Measurements from ENCODE around the gene KCNK17. TPM values are rescaled to one million over a fixed set of nuclear protein-coding genes. Genes with fewer than 3 reads are reported as not detected.
A peak's percentile ranks its signal among the peaks of the same experiment; 100 is the strongest.

KCNK17 gene
- polyA plus RNA-seq, 2 donors = 0.24 to 0.65 TPM

- Histone ChIP-seq H3K4me3 (ENCODE audit: low read depth in 1 of 2, low read length in 2 of 2) (no peak overlapping the region), H3K9me3 (ENCODE audit: control insufficient read depth in 2 of 2, insufficient read depth in 1 of 2, low read depth in 1 of 2, low read length in 1 of 2) (peaks cover 0 to 6% of the 10 kb centered on the region in 2 donors), H3K4me1 (ENCODE audit: control insufficient read depth in 2 of 2, insufficient read depth in 2 of 2, low read length in 1 of 2) (peaks cover 0 to 3% of the 10 kb centered on the region in 2 donors), H3K36me3 (ENCODE audit: control insufficient read depth in 2 of 2, insufficient read depth in 2 of 2, low read length in 1 of 2) (no peaks in the 10 kb centered on the region), H3K27ac (ENCODE audit: low read depth in 2 of 2, low read length in 1 of 2) (no peak overlapping the region), H3K27me3 (ENCODE audit: control insufficient read depth in 1 of 2, insufficient read depth in 2 of 2, low read length in 2 of 2) (peaks cover 0 to 1% of the 10 kb centered on the region in 2 donors)
- 65 to 69% methylated on average over 10 of the region's 10 CpGs for WGBS, 2 donors
Measured at GRCh38 chr6:39320363-39320984, 6.3 kb upstream of the KCNK17 start.

GRCh38 chr6:39319621-39320362 is 5.6 kb upstream of the KCNK17 start:
- H3K27ac ChIP-seq (ENCODE audit: low read depth in 2 of 2, low read length in 1 of 2) = no peak overlapping the region
- H3K4me1 ChIP-seq (ENCODE audit: control insufficient read depth in 2 of 2, insufficient read depth in 2 of 2, low read length in 1 of 2) = peaks cover 0 to 3% of the 10 kb centered on the region in 2 donors
- peaks cover 0 to 4% of the 10 kb centered on the region in 2 donors for H3K27me3 ChIP-seq (ENCODE audit: control insufficient read depth in 1 of 2, insufficient read depth in 2 of 2, low read length in 2 of 2)
- H3K36me3 ChIP-seq (ENCODE audit: control insufficient read depth in 2 of 2, insufficient read depth in 2 of 2, low read length in 1 of 2) = no peaks in the 10 kb centered on the region
- 72 to 76% methylated on average over 13 of the region's 13 CpGs for WGBS, 2 donors
- peaks cover 0 to 6% of the 10 kb centered on the region in 2 donors for H3K9me3 ChIP-seq (ENCODE audit: control insufficient read depth in 2 of 2, insufficient read depth in 1 of 2, low read depth in 1 of 2, low read length in 1 of 2)
- no peak overlapping the region for H3K4me3 ChIP-seq (ENCODE audit: low read depth in 1 of 2, low read length in 2 of 2)

DNA sequence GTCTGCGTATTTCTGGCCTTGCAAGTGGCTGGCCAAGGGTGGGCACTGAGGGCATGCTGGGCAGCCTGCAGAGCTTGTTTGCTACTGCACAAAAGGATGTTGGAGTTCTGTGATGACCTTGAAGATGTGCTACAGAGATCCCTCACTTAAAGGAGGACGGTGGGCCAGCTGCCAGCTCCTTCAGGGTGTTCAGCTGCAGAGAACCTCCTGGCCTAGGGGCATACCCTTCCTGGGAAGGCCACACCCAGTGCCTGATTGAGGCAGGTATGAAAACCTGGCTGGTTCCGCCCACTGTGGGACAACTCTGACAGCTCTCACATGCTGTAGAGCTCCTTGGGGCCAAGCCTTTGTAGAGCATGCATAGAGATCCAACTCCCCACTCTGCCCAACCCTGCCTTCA is 3.0 kb upstream of the KCNK17 start:
- WGBS, 2 donors = 79 to 83% methylated on average over 3 of the region's 3 CpGs

GRCh38 chr6:39313526-39314272 is 520 bp downstream of the KCNK17 start:
- peaks cover 0 to 6% of the 10 kb centered on the region in 2 donors for H3K9me3 ChIP-seq (ENCODE audit: control insufficient read depth in 2 of 2, insufficient read depth in 1 of 2, low read depth in 1 of 2, low read length in 1 of 2)
- H3K27me3 ChIP-seq (ENCODE audit: control insufficient read depth in 1 of 2, insufficient read depth in 2 of 2, low read length in 2 of 2) = peaks cover 3 to 15% of the 10 kb centered on the region in 2 donors
- H3K4me1 ChIP-seq (ENCODE audit: control insufficient read depth in 2 of 2, insufficient read depth in 2 of 2, low read length in 1 of 2) = peaks cover 6 to 9% of the 10 kb centered on the region in 2 donors
- peak overlapping the region; percentile 8 to 26 for H3K4me3 ChIP-seq (ENCODE audit: low read depth in 1 of 2, low read length in 2 of 2)
- no peaks in the 10 kb centered on the region for H3K36me3 ChIP-seq (ENCODE audit: control insufficient read depth in 2 of 2, insufficient read depth in 2 of 2, low read length in 1 of 2)
- H3K27ac ChIP-seq (ENCODE audit: low read depth in 2 of 2, low read length in 1 of 2) = no peak overlapping the region
- 1% methylated on average over 68 to 80 of the region's 80 CpGs for WGBS, 2 donors

More for the DNA sequence above, 3.0 kb upstream of the KCNK17 start:
- Histone ChIP-seq H3K27me3 (ENCODE audit: control insufficient read depth in 1 of 2, insufficient read depth in 2 of 2, low read length in 2 of 2) (peaks cover 0 to 15% of the 10 kb centered on the region in 2 donors), H3K4me3 (ENCODE audit: low read depth in 1 of 2, low read length in 2 of 2) (no peak overlapping the region), H3K4me1 (ENCODE audit: control insufficient read depth in 2 of 2, insufficient read depth in 2 of 2, low read length in 1 of 2) (peaks cover 6 to 9% of the 10 kb centered on the region in 2 donors), H3K36me3 (ENCODE audit: control insufficient read depth in 2 of 2, insufficient read depth in 2 of 2, low read length in 1 of 2) (no peaks in the 10 kb centered on the region), H3K9me3 (ENCODE audit: control insufficient read depth in 2 of 2, insufficient read depth in 1 of 2, low read depth in 1 of 2, low read length in 1 of 2) (peaks cover 0 to 6% of the 10 kb centered on the region in 2 donors), H3K27ac (ENCODE audit: low read depth in 2 of 2, low read length in 1 of 2) (no peak overlapping the region)

DNA sequence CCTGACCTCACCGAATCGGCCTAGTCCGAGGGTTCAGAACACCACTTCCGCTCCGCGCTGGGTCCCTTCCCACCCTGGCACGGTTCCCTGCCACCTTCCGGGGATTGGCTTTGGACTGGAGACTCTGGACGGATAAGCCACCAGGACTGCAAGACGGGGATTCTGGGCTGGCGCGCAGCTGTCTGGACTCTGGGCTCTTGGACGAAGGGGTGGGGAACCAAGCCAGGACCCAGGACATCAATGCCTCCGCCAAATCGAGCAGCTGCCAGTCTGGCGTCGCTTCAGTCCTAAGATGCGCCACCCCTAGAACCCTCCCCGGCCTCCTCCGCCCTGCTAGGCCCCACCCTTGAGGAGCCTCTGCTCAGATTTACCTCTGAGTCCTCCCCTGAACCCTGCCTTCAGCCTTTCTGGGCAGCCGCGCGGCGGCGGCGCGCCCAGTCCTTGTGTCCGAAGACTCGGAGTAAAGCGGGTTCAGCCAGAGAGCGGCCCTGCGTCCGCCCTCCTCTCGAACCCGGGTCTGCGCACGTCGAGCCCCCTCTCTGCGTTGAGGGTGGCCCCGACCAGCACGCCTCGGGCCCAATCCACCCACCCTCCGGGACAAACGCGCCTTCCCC is 1.2 kb downstream of the KCNK17 start:
- Histone ChIP-seq H3K36me3 (ENCODE audit: control insufficient read depth in 2 of 2, insufficient read depth in 2 of 2, low read length in 1 of 2) (no peaks in the 10 kb centered on the region), H3K4me1 (ENCODE audit: control insufficient read depth in 2 of 2, insufficient read depth in 2 of 2, low read length in 1 of 2) (peaks cover 6 to 9% of the 10 kb centered on the region in 2 donors), H3K9me3 (ENCODE audit: control insufficient read depth in 2 of 2, insufficient read depth in 1 of 2, low read depth in 1 of 2, low read length in 1 of 2) (peaks cover 0 to 6% of the 10 kb centered on the region in 2 donors), H3K27me3 (ENCODE audit: control insufficient read depth in 1 of 2, insufficient read depth in 2 of 2, low read length in 2 of 2) (peaks cover 3 to 15% of the 10 kb centered on the region in 2 donors), H3K4me3 (ENCODE audit: low read depth in 1 of 2, low read length in 2 of 2) (peak overlapping the region; percentile 8 to 26), H3K27ac (ENCODE audit: low read depth in 2 of 2, low read length in 1 of 2) (no peak overlapping the region)
- 9 to 13% methylated on average over 39 to 45 of the region's 45 CpGs for WGBS, 2 donors

GRCh38 chr6:39310542-39310941 is 3.7 kb downstream of the KCNK17 start:
- peaks cover 3 to 15% of the 10 kb centered on the region in 2 donors for H3K27me3 ChIP-seq (ENCODE audit: control insufficient read depth in 1 of 2, insufficient read depth in 2 of 2, low read length in 2 of 2)
- H3K36me3 ChIP-seq (ENCODE audit: control insufficient read depth in 2 of 2, insufficient read depth in 2 of 2, low read length in 1 of 2) = no peaks in the 10 kb centered on the region
- H3K9me3 ChIP-seq (ENCODE audit: control insufficient read depth in 2 of 2, insufficient read depth in 1 of 2, low read depth in 1 of 2, low read length in 1 of 2) = no peaks in the 10 kb centered on the region
- H3K4me3 ChIP-seq (ENCODE audit: low read depth in 1 of 2, low read length in 2 of 2) = no peak overlapping the region
- peaks cover 6% of the 10 kb centered on the region in 2 donors for H3K4me1 ChIP-seq (ENCODE audit: control insufficient read depth in 2 of 2, insufficient read depth in 2 of 2, low read length in 1 of 2)
- 73 to 77% methylated on average over 4 of the region's 4 CpGs for WGBS, 2 donors
- H3K27ac ChIP-seq (ENCODE audit: low read depth in 2 of 2, low read length in 1 of 2) = no peak overlapping the region

DNA sequence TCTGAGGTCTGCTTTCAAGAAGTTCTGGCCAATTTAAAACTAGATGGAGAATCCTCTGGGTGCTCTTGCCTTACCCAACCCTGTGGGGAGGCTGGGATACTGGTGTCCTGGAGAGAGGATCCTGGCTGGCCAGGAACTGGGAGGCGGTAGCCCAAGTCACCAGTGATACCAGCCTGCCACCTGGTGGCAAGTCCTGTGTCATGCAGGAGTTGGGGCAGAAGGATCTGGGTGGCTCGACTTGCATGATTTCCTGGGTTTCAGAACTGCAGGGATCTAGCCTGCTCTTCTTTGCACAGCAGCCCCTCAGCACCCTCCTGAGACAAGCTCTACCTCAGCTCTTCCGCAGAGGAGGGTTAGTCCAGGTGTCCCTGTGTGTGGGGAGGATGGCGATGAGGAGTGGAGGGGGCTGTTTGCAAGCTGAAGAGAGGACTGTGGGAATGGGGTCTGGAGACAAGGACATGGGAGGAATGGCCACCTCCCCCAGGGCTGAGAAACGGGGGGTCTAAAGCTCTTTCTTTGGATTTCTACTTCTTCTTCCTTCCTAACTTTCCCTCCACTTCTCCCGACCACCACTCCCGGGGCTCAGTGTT is 4.2 kb downstream of the KCNK17 start:
- no peak overlapping the region for H3K27ac ChIP-seq (ENCODE audit: low read depth in 2 of 2, low read length in 1 of 2)
- no peaks in the 10 kb centered on the region for H3K9me3 ChIP-seq (ENCODE audit: control insufficient read depth in 2 of 2, insufficient read depth in 1 of 2, low read depth in 1 of 2, low read length in 1 of 2)

DNA sequence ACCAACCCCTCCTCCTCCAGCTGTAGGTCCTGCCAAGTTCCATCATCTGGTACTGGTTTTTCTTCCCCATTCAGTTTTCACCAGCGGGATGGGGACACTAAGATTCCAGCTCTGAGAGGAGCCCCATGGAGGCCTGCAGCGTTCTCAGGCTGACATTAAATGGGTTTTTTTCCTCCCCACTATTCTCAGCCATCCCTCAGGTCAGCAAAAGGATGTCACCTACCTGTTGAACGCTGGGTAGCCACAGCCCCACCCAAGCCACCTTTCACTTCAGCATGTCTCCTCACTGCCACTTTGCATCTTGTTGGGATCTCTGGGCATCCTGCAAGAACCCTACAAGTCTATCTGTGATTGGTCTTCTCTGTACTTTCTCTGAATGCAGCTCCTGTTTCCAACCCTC is 6.8 kb downstream of the KCNK17 start:
- 71 to 74% methylated on average over 3 of the region's 3 CpGs for WGBS, 2 donors

More for the DNA sequence above, 4.2 kb downstream of the KCNK17 start:
- Histone ChIP-seq H3K27me3 (ENCODE audit: control insufficient read depth in 1 of 2, insufficient read depth in 2 of 2, low read length in 2 of 2) (peaks cover 3 to 11% of the 10 kb centered on the region in 2 donors), H3K4me1 (ENCODE audit: control insufficient read depth in 2 of 2, insufficient read depth in 2 of 2, low read length in 1 of 2) (peaks cover 6% of the 10 kb centered on the region in 2 donors), H3K4me3 (ENCODE audit: low read depth in 1 of 2, low read length in 2 of 2) (no peak overlapping the region), H3K36me3 (ENCODE audit: control insufficient read depth in 2 of 2, insufficient read depth in 2 of 2, low read length in 1 of 2) (no peaks in the 10 kb centered on the region)
- WGBS, 2 donors = 48 to 52% methylated on average over 7 of the region's 7 CpGs

GRCh38 chr6:39304951-39305350 is 9.3 kb downstream of the KCNK17 start:
- no peak overlapping the region for H3K4me3 ChIP-seq (ENCODE audit: low read depth in 1 of 2, low read length in 2 of 2)
- peaks cover 0 to 3% of the 10 kb centered on the region in 2 donors for H3K4me1 ChIP-seq (ENCODE audit: control insufficient read depth in 2 of 2, insufficient read depth in 2 of 2, low read length in 1 of 2)

More for the DNA sequence above, 6.8 kb downstream of the KCNK17 start:
- Histone ChIP-seq H3K27ac (ENCODE audit: low read depth in 2 of 2, low read length in 1 of 2) (no peak overlapping the region), H3K9me3 (ENCODE audit: control insufficient read depth in 2 of 2, insufficient read depth in 1 of 2, low read depth in 1 of 2, low read length in 1 of 2) (no peaks in the 10 kb centered on the region), H3K27me3 (ENCODE audit: control insufficient read depth in 1 of 2, insufficient read depth in 2 of 2, low read length in 2 of 2) (peaks cover 0 to 3% of the 10 kb centered on the region in 2 donors), H3K36me3 (ENCODE audit: control insufficient read depth in 2 of 2, insufficient read depth in 2 of 2, low read length in 1 of 2) (no peaks in the 10 kb centered on the region), H3K4me1 (ENCODE audit: control insufficient read depth in 2 of 2, insufficient read depth in 2 of 2, low read length in 1 of 2) (peaks cover 0 to 3% of the 10 kb centered on the region in 2 donors), H3K4me3 (ENCODE audit: low read depth in 1 of 2, low read length in 2 of 2) (no peak overlapping the region)

More at GRCh38 chr6:39304951-39305350, 9.3 kb downstream of the KCNK17 start:
- Histone ChIP-seq H3K36me3 (ENCODE audit: control insufficient read depth in 2 of 2, insufficient read depth in 2 of 2, low read length in 1 of 2) (no peaks in the 10 kb centered on the region), H3K27ac (ENCODE audit: low read depth in 2 of 2, low read length in 1 of 2) (no peak overlapping the region), H3K27me3 (ENCODE audit: control insufficient read depth in 1 of 2, insufficient read depth in 2 of 2, low read length in 2 of 2) (no peaks in the 10 kb centered on the region), H3K9me3 (ENCODE audit: control insufficient read depth in 2 of 2, insufficient read depth in 1 of 2, low read depth in 1 of 2, low read length in 1 of 2) (no peaks in the 10 kb centered on the region)

All from esophagus (tissue), 2 donors.